Measurements from ENCODE around the gene TMEM43.
A peak's percentile ranks its signal among the peaks of the same experiment; 100 is the strongest.

The TMEM43 gene

GRCh38 chr3:14145236-14145635 lies 20.4 kb downstream of the TMEM43 start:
- Histone ChIP-seq H3K36me3 (ENCODE audit: insufficient read depth, low read length) (peaks cover 8% of the 10 kb centered on the region; the same call in 1 of the 2 replicates), H3K4me3 (ENCODE audit: low read depth, low read length) (peak overlapping the region; percentile 57)

GRCh38 chr3:14145670-14146380 lies 21.0 kb downstream of the TMEM43 start:
- Histone ChIP-seq H3K27me3 (ENCODE audit: insufficient read depth, low read length) (no peaks in the 10 kb centered on the region), H3K79me2 (ENCODE audit: control insufficient read depth, insufficient read depth, low read length, unreplicated experiment) (no peaks in the 10 kb centered on the region), H3K4me3 (ENCODE audit: low read depth, low read length) (no peak overlapping the region), H2AFZ (ENCODE audit: low read length, unreplicated experiment) (no peak overlapping the region), H3K27ac (ENCODE audit: low read depth, low read length) (peak overlapping the region; percentile 100), H3K4me1 (ENCODE audit: control insufficient read depth, insufficient read depth, low read length, unreplicated experiment) (peaks cover 41% of the 10 kb centered on the region), H3K36me3 (ENCODE audit: insufficient read depth, low read length) (peaks cover 4% of the 10 kb centered on the region; the same call in 1 of the 2 replicates)

More at GRCh38 chr3:14145236-14145635, 20.4 kb downstream of the TMEM43 start:
- no peak overlapping the region for H2AFZ ChIP-seq (ENCODE audit: low read length, unreplicated experiment)
- H3K4me1 ChIP-seq (ENCODE audit: control insufficient read depth, insufficient read depth, low read length, unreplicated experiment), result peaks cover 43% of the 10 kb centered on the region
- no peaks in the 10 kb centered on the region for H3K79me2 ChIP-seq (ENCODE audit: control insufficient read depth, insufficient read depth, low read length, unreplicated experiment)
- no peaks in the 10 kb centered on the region for H3K27me3 ChIP-seq (ENCODE audit: insufficient read depth, low read length)
- H3K27ac ChIP-seq (ENCODE audit: low read depth, low read length), result peak overlapping the region; percentile 100

- H3K79me2 ChIP-seq (ENCODE audit: control insufficient read depth, insufficient read depth, low read length, unreplicated experiment), result no peaks in the 10 kb centered on the region
- H3K27ac ChIP-seq (ENCODE audit: low read depth, low read length), result 0 out of 2 replicates have a peak overlapping the region, but pooled peaks have one; percentile 100
- peaks cover 4% of the 10 kb centered on the region; the same call in 1 of the 2 replicates for H3K36me3 ChIP-seq (ENCODE audit: insufficient read depth, low read length)
- no peak overlapping the region for H2AFZ ChIP-seq (ENCODE audit: low read length, unreplicated experiment)
- no peak overlapping the region for H3K4me3 ChIP-seq (ENCODE audit: low read depth, low read length)
- H3K27me3 ChIP-seq (ENCODE audit: insufficient read depth, low read length), result no peaks in the 10 kb centered on the region
- H3K4me1 ChIP-seq (ENCODE audit: control insufficient read depth, insufficient read depth, low read length, unreplicated experiment), result peaks cover 39% of the 10 kb centered on the region
These were observed 21.7 kb downstream of the TMEM43 start for GRCh38 chr3:14146381-14147065.

- Histone ChIP-seq H3K4me3 (ENCODE audit: low read depth, low read length) (no peak overlapping the region), H3K27ac (ENCODE audit: low read depth, low read length) (no peak overlapping the region), H2AFZ (ENCODE audit: low read length, unreplicated experiment) (no peak overlapping the region), H3K79me2 (ENCODE audit: control insufficient read depth, insufficient read depth, low read length, unreplicated experiment) (no peaks in the 10 kb centered on the region), H3K27me3 (ENCODE audit: insufficient read depth, low read length) (no peaks in the 10 kb centered on the region), H3K36me3 (ENCODE audit: insufficient read depth, low read length) (peaks cover 4% of the 10 kb centered on the region; the same call in 1 of the 2 replicates), H3K4me1 (ENCODE audit: control insufficient read depth, insufficient read depth, low read length, unreplicated experiment) (peaks cover 34% of the 10 kb centered on the region)
These were observed 22.2 kb downstream of the TMEM43 start for GRCh38 chr3:14147066-14147435.

- H3K4me3 ChIP-seq (ENCODE audit: low read depth, low read length), result no peak overlapping the region
- H3K27me3 ChIP-seq (ENCODE audit: insufficient read depth, low read length), result no peaks in the 10 kb centered on the region
- H3K79me2 ChIP-seq (ENCODE audit: control insufficient read depth, insufficient read depth, low read length, unreplicated experiment), result no peaks in the 10 kb centered on the region
- H2AFZ ChIP-seq (ENCODE audit: low read length, unreplicated experiment), result no peak overlapping the region
- peaks cover 4% of the 10 kb centered on the region; the same call in 1 of the 2 replicates for H3K36me3 ChIP-seq (ENCODE audit: insufficient read depth, low read length)
- peaks cover 28% of the 10 kb centered on the region for H3K4me1 ChIP-seq (ENCODE audit: control insufficient read depth, insufficient read depth, low read length, unreplicated experiment)
- no peak overlapping the region for H3K27ac ChIP-seq (ENCODE audit: low read depth, low read length)
These were observed 22.8 kb downstream of the TMEM43 start for GRCh38 chr3:14147617-14148016.

GRCh38 chr3:14148041-14148985 lies 23.5 kb downstream of the TMEM43 start:
- Histone ChIP-seq H3K4me3 (ENCODE audit: low read depth, low read length) (no peak overlapping the region), H3K27ac (ENCODE audit: low read depth, low read length) (no peak overlapping the region), H3K4me1 (ENCODE audit: control insufficient read depth, insufficient read depth, low read length, unreplicated experiment) (peaks cover 21% of the 10 kb centered on the region), H3K79me2 (ENCODE audit: control insufficient read depth, insufficient read depth, low read length, unreplicated experiment) (no peaks in the 10 kb centered on the region), H3K27me3 (ENCODE audit: insufficient read depth, low read length) (no peaks in the 10 kb centered on the region), H2AFZ (ENCODE audit: low read length, unreplicated experiment) (no peak overlapping the region), H3K36me3 (ENCODE audit: insufficient read depth, low read length) (peaks cover 4% of the 10 kb centered on the region; the same call in 1 of the 2 replicates)

- no peaks in the 10 kb centered on the region for H3K79me2 ChIP-seq (ENCODE audit: control insufficient read depth, insufficient read depth, low read length, unreplicated experiment)
- H3K4me1 ChIP-seq (ENCODE audit: control insufficient read depth, insufficient read depth, low read length, unreplicated experiment), result peaks cover 11% of the 10 kb centered on the region
- H3K27ac ChIP-seq (ENCODE audit: low read depth, low read length), result no peak overlapping the region
- H3K4me3 ChIP-seq (ENCODE audit: low read depth, low read length), result no peak overlapping the region
- H2AFZ ChIP-seq (ENCODE audit: low read length, unreplicated experiment), result no peak overlapping the region
- peaks cover 6% of the 10 kb centered on the region; the same call in 1 of the 2 replicates for H3K36me3 ChIP-seq (ENCODE audit: insufficient read depth, low read length)
- no peaks in the 10 kb centered on the region for H3K27me3 ChIP-seq (ENCODE audit: insufficient read depth, low read length)
These were observed 25.2 kb downstream of the TMEM43 start for GRCh38 chr3:14150078-14150477.

- Histone ChIP-seq H3K27ac (ENCODE audit: low read depth, low read length) (no peak overlapping the region), H3K79me2 (ENCODE audit: control insufficient read depth, insufficient read depth, low read length, unreplicated experiment) (no peaks in the 10 kb centered on the region), H3K36me3 (ENCODE audit: insufficient read depth, low read length) (peaks cover 6% of the 10 kb centered on the region; the same call in 1 of the 2 replicates)
These were observed 25.8 kb downstream of the TMEM43 start for GRCh38 chr3:14150491-14151230.

GRCh38 chr3:14151471-14152083 lies 26.7 kb downstream of the TMEM43 start:
- H3K27ac ChIP-seq (ENCODE audit: low read depth, low read length), result no peak overlapping the region
- H2AFZ ChIP-seq (ENCODE audit: low read length, unreplicated experiment), result no peak overlapping the region
- H3K36me3 ChIP-seq (ENCODE audit: insufficient read depth, low read length), result peaks cover 3% of the 10 kb centered on the region; the same call in 1 of the 2 replicates
- H3K27me3 ChIP-seq (ENCODE audit: insufficient read depth, low read length), result no peaks in the 10 kb centered on the region
- no peaks in the 10 kb centered on the region for H3K4me1 ChIP-seq (ENCODE audit: control insufficient read depth, insufficient read depth, low read length, unreplicated experiment)
- no peaks in the 10 kb centered on the region for H3K79me2 ChIP-seq (ENCODE audit: control insufficient read depth, insufficient read depth, low read length, unreplicated experiment)
- no peak overlapping the region for H3K4me3 ChIP-seq (ENCODE audit: low read depth, low read length)

More at GRCh38 chr3:14150491-14151230, 25.8 kb downstream of the TMEM43 start:
- no peak overlapping the region for H3K4me3 ChIP-seq (ENCODE audit: low read depth, low read length)
- peaks cover 5% of the 10 kb centered on the region for H3K4me1 ChIP-seq (ENCODE audit: control insufficient read depth, insufficient read depth, low read length, unreplicated experiment)
- H2AFZ ChIP-seq (ENCODE audit: low read length, unreplicated experiment), result no peak overlapping the region
- H3K27me3 ChIP-seq (ENCODE audit: insufficient read depth, low read length), result no peaks in the 10 kb centered on the region
